ENCODE measurements around the gene DDX11. TPM values are rescaled to one million over a fixed set of nuclear protein-coding genes. Genes with fewer than 3 reads are reported as not detected.
A peak's percentile ranks its signal among the peaks of the same experiment; 100 is the strongest.
"Not testable (repeated sequence)": the region's sequence is repeated elsewhere in the genome, so short reads cannot be mapped to it uniquely, and the experiment has no call there.

DDX11 gene
- total RNA-seq, 8 experiments from 2014 or later: 4.0 to 58.5 (median 35.4) TPM

GRCh38 chr12:31121022-31121728 lies 47.5 kb downstream of the DDX11 start:
- H3K4me1 ChIP-seq (replicated peaks in 1 of 2): peaks cover 4 to 12% of the 10 kb centered on the region in 2 donors
- H3K27ac ChIP-seq; ATAC-seq (replicated peaks in 6 of 8); H3K4me3 ChIP-seq; in situ Hi-C loops (cut with MboI; ENCODE audit: low pct_unique_long_range_greater_than_20kb in 2 of 9, low sequenced_read_pairs in 9 of 9, unreplicated experiment in 9 of 9): not testable (repeated sequence)
- WGBS, 10 experiments: 27 to 56% (median 35%) methylated on average over 2 to 7 of the region's 19 CpGs; no CpG with 5 or more reads in 5 of the 10 experiments

DNA sequence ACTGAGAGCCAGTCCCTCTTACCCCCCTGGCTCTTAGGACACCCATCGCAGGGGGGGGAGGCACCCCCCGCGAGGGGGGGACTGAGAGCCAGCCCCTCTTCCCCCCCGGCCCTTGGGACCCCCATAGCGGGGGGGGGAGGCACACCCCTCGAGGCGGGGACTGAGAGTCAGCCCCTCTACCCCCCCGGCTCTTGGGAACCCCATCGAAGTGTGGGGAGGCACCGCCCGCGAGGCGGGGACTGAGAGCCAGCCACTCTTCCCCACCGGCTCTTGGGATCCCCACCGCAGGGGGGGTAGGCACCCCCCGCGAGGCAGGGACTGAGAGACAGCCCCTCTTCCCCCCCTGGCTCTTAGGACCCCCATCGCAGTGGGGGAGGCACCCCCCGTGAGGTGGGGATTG lies 48.8 kb downstream of the DDX11 start:
- in situ Hi-C loops (cut with MboI; ENCODE audit: low pct_unique_long_range_greater_than_20kb in 2 of 9, low sequenced_read_pairs in 9 of 9, unreplicated experiment in 9 of 9): no loop called here
- no peak for ATAC-seq (replicated peaks in 6 of 8)

GRCh38 chr12:31124158-31124557 lies 50.5 kb downstream of the DDX11 start:
- WGBS, 10 experiments: 42 to 100% (median 68%) methylated on average over 1 to 4 of the region's 8 CpGs; no CpG with 5 or more reads in 7 of the 10 experiments
- ATAC-seq (replicated peaks in 6 of 8): peak in 5 of 8 experiments; percentile 28 to 73 (median 57)
- in situ Hi-C loops (cut with MboI; ENCODE audit: low pct_unique_long_range_greater_than_20kb in 2 of 9, low sequenced_read_pairs in 9 of 9, unreplicated experiment in 9 of 9); H3K27ac ChIP-seq; H3K4me3 ChIP-seq; H3K4me1 ChIP-seq (replicated peaks in 1 of 2): not testable (repeated sequence)

More for the DNA sequence above, 48.8 kb downstream of the DDX11 start:
- no CpG with 5 or more reads among the region's 19 CpGs for WGBS, 10 experiments
- Histone ChIP-seq H3K4me3 (no peak overlapping the region), H3K27ac (no peak overlapping the region), H3K4me1 (replicated peaks in 1 of 2) (peaks cover 4 to 8% of the 10 kb centered on the region in 2 donors)

DNA sequence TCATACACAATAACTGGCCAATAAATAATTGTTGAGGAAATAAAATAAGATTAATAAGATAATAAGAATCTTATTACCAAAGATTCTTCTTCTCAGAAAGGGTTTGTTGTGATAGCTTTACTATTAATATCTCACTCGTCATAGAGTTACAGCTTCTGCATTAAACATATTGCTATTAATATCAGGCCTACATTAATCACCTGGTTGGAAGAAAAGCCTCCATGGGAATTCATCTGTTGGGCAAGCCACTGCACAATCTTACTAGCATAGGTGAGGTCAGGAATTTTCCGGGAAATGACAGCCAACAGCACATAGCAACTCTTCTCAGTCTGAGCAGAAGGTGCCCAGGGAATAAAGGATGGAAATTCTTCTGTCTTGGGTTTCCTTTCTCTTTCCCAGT lies 51.5 kb downstream of the DDX11 start:
- in situ Hi-C loops (cut with MboI; ENCODE audit: low pct_unique_long_range_greater_than_20kb in 2 of 9, low sequenced_read_pairs in 9 of 9, unreplicated experiment in 9 of 9); H3K27ac ChIP-seq; H3K4me1 ChIP-seq (replicated peaks in 1 of 2); H3K4me3 ChIP-seq: not testable (repeated sequence)
- no CpG with 5 or more reads among the region's 2 CpGs for WGBS, 10 experiments
- peak in 5 of 8 experiments; percentile 27 to 83 (median 56) for ATAC-seq (replicated peaks in 6 of 8)

- H3K27ac ChIP-seq; H3K4me1 ChIP-seq (replicated peaks in 1 of 2); in situ Hi-C loops (cut with MboI; ENCODE audit: low pct_unique_long_range_greater_than_20kb in 2 of 9, low sequenced_read_pairs in 9 of 9, unreplicated experiment in 9 of 9); H3K4me3 ChIP-seq: not testable (repeated sequence)
- ATAC-seq (replicated peaks in 6 of 8): peak in 4 of 8 experiments; percentile 18 to 87 (median 75)
- WGBS, 10 experiments: no CpG with 5 or more reads among the region's 4 CpGs
Measured at GRCh38 chr12:31127209-31127848, 53.7 kb downstream of the DDX11 start.

DNA sequence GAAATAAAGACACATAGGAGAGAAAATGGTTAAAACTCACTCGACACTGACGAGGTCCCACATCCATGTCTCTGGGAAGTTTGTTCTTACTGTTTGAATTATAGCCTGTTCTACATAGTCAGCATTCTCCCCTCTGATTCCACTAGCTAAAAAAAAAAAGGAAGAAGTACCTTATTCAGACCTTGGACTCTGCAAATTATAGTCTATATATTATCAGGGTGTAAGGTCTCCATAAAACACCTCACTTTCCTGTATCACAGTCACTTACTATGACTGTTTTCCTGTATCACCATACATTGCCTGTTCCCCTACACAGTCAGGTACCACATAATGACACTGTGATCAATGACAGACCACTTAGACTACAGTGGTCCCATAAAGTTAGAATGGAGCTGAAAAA lies 62.9 kb downstream of the DDX11 start:
- H3K27ac ChIP-seq; H3K4me3 ChIP-seq; ATAC-seq (replicated peaks in 6 of 8); in situ Hi-C loops (cut with MboI; ENCODE audit: low pct_unique_long_range_greater_than_20kb in 2 of 9, low sequenced_read_pairs in 9 of 9, unreplicated experiment in 9 of 9); H3K4me1 ChIP-seq (replicated peaks in 1 of 2): not testable (repeated sequence)
- WGBS, 10 experiments: 0 to 93% (median 66%) methylated on average over 1 to 2 of the region's 2 CpGs; no CpG with 5 or more reads in 6 of the 10 experiments

- WGBS, 10 experiments: 0 to 80% (median 33%) methylated on average over 1 to 2 of the region's 9 CpGs; no CpG with 5 or more reads in 3 of the 10 experiments
- H3K27ac ChIP-seq; H3K4me3 ChIP-seq; H3K4me1 ChIP-seq (replicated peaks in 1 of 2); ATAC-seq (replicated peaks in 6 of 8); in situ Hi-C loops (cut with MboI; ENCODE audit: low pct_unique_long_range_greater_than_20kb in 2 of 9, low sequenced_read_pairs in 9 of 9, unreplicated experiment in 9 of 9): not testable (repeated sequence)
Measured at GRCh38 chr12:31144768-31145167, 71.1 kb downstream of the DDX11 start.

- ATAC-seq (replicated peaks in 6 of 8); H3K27ac ChIP-seq; H3K4me1 ChIP-seq (replicated peaks in 1 of 2); H3K4me3 ChIP-seq; in situ Hi-C loops (cut with MboI; ENCODE audit: low pct_unique_long_range_greater_than_20kb in 2 of 9, low sequenced_read_pairs in 9 of 9, unreplicated experiment in 9 of 9): not testable (repeated sequence)
- 80% methylated on average over 2 of the region's 6 CpGs; no CpG with 5 or more reads in 9 of the 10 experiments for WGBS, 10 experiments
Measured at GRCh38 chr12:31145296-31145695, 71.6 kb downstream of the DDX11 start.

DNA sequence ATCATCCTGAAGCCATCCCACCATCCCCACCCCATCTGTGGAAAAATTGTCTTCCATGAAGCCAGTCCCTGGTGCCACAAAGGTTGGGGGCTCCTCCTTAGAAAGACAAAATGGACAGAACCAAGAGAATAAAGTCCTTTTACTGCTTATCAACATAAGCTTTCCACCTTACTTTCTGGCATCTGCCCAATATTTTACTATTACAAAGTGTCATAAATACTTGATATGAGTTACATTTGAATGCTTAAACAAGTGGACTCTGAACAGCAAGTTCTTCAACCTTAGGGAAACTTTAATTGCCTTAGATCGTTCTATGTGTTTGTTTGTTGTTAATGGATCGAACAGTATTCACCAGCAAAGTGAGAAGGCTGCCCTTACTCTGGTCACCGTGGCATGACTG lies 73.8 kb downstream of the DDX11 start:
- H3K4me1 ChIP-seq (replicated peaks in 1 of 2); ATAC-seq (replicated peaks in 6 of 8); H3K4me3 ChIP-seq; H3K27ac ChIP-seq; in situ Hi-C loops (cut with MboI; ENCODE audit: low pct_unique_long_range_greater_than_20kb in 2 of 9, low sequenced_read_pairs in 9 of 9, unreplicated experiment in 9 of 9): not testable (repeated sequence)
- 100% methylated on average over 1 of the region's 3 CpGs; no CpG with 5 or more reads in 9 of the 10 experiments for WGBS, 10 experiments

DNA sequence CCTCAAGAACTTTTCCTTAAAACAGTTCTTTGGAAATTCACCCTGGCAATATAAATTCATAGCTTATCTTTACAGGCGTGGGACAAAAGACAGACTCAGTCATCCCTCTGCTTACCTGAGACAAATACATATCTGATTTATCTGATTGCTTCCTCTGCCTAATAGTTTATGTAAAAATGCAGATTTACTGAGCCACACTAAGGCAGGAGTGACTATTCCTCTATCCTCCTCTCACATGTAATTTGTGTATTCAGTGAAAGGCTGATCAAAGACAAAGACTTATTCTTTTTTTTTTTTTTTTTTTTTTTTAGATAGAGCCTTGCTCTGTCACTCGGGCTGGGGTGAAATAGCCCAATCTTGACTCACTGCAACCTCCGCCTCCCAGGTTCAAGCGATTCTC lies 77.1 kb downstream of the DDX11 start:
- H3K4me1 ChIP-seq (replicated peaks in 1 of 2); H3K27ac ChIP-seq; H3K4me3 ChIP-seq; in situ Hi-C loops (cut with MboI; ENCODE audit: low pct_unique_long_range_greater_than_20kb in 2 of 9, low sequenced_read_pairs in 9 of 9, unreplicated experiment in 9 of 9): not testable (repeated sequence)
- ATAC-seq (replicated peaks in 6 of 8): peak in 3 of 8 experiments; percentile 34 to 65 (median 59)
- 71 to 100% (median 85%) methylated on average over 1 to 4 of the region's 4 CpGs; no CpG with 5 or more reads in 2 of the 10 experiments for WGBS, 10 experiments

Other genes with a start within 250 kb of the DDX11 start
- 10 to 100 TPM in 5 of 8 experiments, 1 to 10 TPM in 3; 4.6 to 42.0 (median 24.2) TPM for gene TSPAN11, start 147.1 kb upstream of the DDX11 start, total RNA-seq